ENCODE data around the gene WNT7B. TPM values are rescaled to one million over a fixed set of nuclear protein-coding genes. Genes with fewer than 3 reads are reported as not detected.

WNT7B gene
- total and polyA plus RNA-seq, 7 donors = not detected

DNA sequence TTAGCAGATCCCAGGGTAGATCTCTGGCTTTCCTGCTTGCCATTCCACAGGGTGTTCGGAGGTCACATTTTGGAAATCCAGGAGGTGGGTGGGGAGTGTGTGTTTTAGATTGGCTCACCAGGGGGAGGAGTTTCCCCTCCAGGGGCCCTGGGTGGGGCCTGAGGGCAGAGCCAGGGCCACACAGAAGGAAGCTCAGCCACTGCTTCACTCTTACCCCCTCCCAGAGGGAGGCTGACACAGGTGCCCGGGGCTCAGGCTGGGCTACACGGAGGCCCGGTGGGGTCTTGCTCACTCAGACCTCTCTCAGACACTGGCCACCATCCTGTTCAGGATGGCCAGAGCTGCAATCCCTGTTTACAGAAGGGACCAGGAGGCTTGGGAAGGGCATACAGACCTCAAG lies 2.5 kb downstream of the WNT7B start:
- no peak overlapping the region for H3K27ac ChIP-seq
- 6 to 19% methylated on average over 4 of the region's 4 CpGs for WGBS, 2 donors

DNA sequence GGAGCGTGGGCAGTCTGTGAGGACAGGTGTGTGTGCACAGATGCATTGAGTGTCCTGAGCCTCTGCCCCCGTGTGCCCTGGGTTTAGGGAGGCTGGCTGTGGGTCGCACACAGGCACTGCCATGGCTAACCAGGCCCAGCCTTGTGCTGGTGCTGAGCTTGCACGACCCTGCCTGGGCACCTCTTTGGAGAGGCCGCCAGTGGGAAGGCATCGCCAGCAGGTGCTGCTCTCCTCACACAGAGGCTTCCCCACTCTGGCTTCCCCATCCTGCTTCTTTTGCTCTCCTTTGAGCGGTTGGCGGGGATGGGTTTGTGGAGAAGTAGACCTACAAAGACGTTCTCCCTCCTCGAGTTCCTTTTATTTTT lies 4.1 kb downstream of the WNT7B start:
- H3K9me3 ChIP-seq = no peaks in the 10 kb centered on the region
- 44 to 57% methylated on average over 10 of the region's 10 CpGs for WGBS, 2 donors
- no peak for DNase-seq
- peaks cover 61 to 98% (median 96%) of the 10 kb centered on the region in 3 donors for H3K27me3 ChIP-seq
- H3K36me3 ChIP-seq = no peaks in the 10 kb centered on the region
- peaks cover 0 to 48% (median 39%) of the 10 kb centered on the region in 4 donors for H3K4me1 ChIP-seq
- intact Hi-C loops (cut with DNase I) = no loop called here
- no peak overlapping the region for H3K27ac ChIP-seq
- H3K4me3 ChIP-seq = no peak overlapping the region
- TF ChIP-seq CTCF (IDR thresholded peaks at IDR 0.05) = no peak
- no peak for TF ChIP-seq EP300 (IDR thresholded peaks at IDR 0.05)

More for the DNA sequence above, 2.5 kb downstream of the WNT7B start:
- no peak for DNase-seq
- Histone ChIP-seq H3K27me3 (peaks cover 68 to 94% (median 94%) of the 10 kb centered on the region in 3 donors), H3K4me3 (no peak overlapping the region), H3K36me3 (no peaks in the 10 kb centered on the region), H3K4me1 (peaks cover 0 to 63% (median 53%) of the 10 kb centered on the region in 4 donors), H3K9me3 (no peaks in the 10 kb centered on the region)
- TF ChIP-seq POLR2A (IDR thresholded peaks at IDR 0.05) (no peak), CTCF (IDR thresholded peaks at IDR 0.05) (no peak)
- intact Hi-C loops (cut with DNase I) = no loop called here

GRCh38 chr22:45972091-45972888 lies 4.7 kb downstream of the WNT7B start:
- Histone ChIP-seq H3K27ac (no peak overlapping the region), H3K27me3 (peaks cover 55 to 98% (median 96%) of the 10 kb centered on the region in 3 donors), H3K4me3 (peak overlapping the region in 2 of 4 donors; percentile 25 to 32), H3K36me3 (no peaks in the 10 kb centered on the region), H3K4me1 (peaks cover 0 to 43% (median 34%) of the 10 kb centered on the region in 4 donors), H3K9me3 (no peaks in the 10 kb centered on the region)
- intact Hi-C loops (cut with DNase I) = no loop called here
- WGBS, 2 donors = 11 to 13% methylated on average over 83 of the region's 83 CpGs
- no peak for DNase-seq
- no peak for TF ChIP-seq POLR2A (IDR thresholded peaks at IDR 0.05)
- TF ChIP-seq EP300 (IDR thresholded peaks at IDR 0.05) = no peak
- no peak for TF ChIP-seq POLR2AphosphoS5 (IDR thresholded peaks at IDR 0.05)
- no peak for TF ChIP-seq CTCF (IDR thresholded peaks at IDR 0.05)

DNA sequence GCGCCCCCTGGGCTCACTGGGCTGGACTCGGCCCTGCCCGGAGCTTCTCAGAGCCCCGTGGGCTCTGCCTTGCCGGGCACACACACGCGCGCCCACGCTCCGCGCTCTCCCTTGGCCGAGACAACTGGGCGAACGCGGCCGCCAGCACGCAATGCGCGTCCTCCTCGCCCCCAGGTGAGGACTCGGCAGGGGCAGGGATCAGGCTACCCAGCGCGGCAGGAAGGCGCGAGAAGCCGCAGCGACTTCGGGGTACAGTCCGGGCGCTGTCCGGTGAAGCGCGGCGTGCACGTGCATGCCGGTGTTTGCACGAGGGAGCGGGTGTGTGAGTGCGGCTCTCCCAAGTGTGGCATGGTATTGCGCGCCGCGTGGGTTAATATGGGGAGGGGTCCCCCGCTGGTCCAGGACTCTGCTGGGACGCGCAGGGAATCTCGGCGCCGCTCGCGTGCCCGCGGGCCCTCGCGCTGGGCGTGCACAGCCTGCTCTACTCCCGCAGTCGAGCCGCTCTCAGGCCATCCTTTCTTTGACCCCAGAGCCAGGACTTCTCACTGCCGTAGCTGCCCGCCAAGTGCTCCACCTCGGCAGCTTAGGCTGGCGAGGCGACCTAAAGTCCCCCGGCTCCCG lies 5.4 kb downstream of the WNT7B start:
- peak overlapping the region in 2 of 4 donors; percentile 25 to 32 for H3K4me3 ChIP-seq

More for the DNA sequence above, 5.4 kb downstream of the WNT7B start:
- Histone ChIP-seq H3K4me1 (peaks cover 0 to 35% (median 27%) of the 10 kb centered on the region in 4 donors), H3K9me3 (no peaks in the 10 kb centered on the region), H3K27ac (no peak overlapping the region), H3K36me3 (no peaks in the 10 kb centered on the region), H3K27me3 (peaks cover 48 to 96% (median 90%) of the 10 kb centered on the region in 3 donors)
- DNase-seq = no peak
- no peak for TF ChIP-seq POLR2AphosphoS5 (IDR thresholded peaks at IDR 0.05)
- no peak for TF ChIP-seq EP300 (IDR thresholded peaks at IDR 0.05)
- TF ChIP-seq POLR2A (IDR thresholded peaks at IDR 0.05) = no peak
- TF ChIP-seq CTCF (IDR thresholded peaks at IDR 0.05) = no peak
- WGBS, 2 donors = 3 to 7% methylated on average over 66 of the region's 66 CpGs
- intact Hi-C loops (cut with DNase I) = no loop called here
